ENCODE results near the gene PEX26.
"Not testable (repeated sequence)": the region's sequence is repeated elsewhere in the genome, so short reads cannot be mapped to it uniquely, and the experiment has no call there.

The PEX26 gene

DNA sequence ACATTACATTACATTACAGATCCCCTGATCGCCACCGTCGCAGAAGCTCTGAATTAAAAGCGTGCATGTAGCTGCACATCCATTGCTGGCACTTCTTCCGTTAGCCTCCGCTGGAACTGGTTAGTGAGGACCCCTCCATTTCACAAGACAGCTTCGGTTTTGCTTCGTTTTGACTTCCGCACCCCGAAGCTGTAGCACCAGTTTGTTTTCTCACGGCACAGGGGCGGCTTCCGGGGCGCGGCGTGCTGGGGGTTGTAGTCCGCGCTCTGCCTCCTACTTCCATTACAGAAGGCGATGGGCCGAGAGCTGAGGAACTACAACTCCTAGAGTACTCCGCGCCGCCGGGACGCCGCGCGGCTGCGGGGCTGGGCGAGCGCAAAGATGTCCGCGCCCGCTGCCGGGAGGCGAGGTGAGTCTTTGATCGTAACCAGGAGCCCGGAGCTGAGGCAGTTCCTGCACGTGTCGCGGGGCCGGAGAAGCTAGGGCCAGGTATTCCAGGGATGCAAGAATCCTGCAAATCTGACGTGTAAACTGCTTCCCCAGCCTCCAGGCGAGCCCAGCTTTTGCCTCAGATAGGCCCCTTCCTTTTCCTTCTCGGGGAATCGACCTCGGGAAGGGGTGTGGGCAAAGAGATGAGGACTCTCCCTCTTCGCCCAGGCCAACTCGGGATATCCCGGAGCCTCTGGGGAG lies at the start of gene PEX26:
TSS of gene PEX26 (plus strand) at position 352 of the 690 bp plus-strand sequence. CDS start 387 bp downstream, outside the sequence.
- peak; percentile 96 for DNase-seq

DNA sequence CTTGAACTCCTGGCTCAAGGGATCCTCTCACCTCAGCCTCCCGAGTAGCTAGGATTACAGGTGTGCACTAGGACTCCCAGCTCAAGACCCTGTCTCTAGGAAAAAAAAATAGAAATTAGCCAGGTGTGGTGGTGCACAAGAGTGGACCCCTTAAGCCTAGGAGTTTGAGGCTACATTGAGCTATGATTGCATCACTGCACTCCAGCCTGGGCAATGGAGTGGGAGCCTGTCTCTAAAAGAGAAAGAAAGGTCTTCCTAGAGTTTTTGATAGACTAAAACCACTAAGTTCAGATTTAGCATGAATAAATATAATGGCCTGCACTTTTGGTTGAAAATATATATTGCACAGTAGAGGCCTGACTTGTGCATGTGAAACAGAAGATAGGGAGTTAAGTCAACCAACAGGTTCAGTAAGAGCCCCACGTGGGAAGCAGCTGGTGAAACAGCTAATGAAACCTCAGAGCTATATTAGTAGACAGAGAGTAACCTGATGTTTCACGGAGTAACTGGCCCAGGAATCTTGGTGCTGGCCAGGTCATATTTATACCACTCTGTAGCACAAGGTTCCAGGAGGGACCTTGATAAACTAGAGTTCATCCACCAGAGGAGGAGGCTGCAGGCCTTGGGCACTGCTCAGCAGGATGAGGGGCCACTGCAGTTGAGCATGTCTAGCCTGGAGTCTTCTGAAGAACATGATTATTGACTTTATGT lies 48.8 kb upstream of the PEX26 start:
- DNase-seq = peak; percentile 67

DNA sequence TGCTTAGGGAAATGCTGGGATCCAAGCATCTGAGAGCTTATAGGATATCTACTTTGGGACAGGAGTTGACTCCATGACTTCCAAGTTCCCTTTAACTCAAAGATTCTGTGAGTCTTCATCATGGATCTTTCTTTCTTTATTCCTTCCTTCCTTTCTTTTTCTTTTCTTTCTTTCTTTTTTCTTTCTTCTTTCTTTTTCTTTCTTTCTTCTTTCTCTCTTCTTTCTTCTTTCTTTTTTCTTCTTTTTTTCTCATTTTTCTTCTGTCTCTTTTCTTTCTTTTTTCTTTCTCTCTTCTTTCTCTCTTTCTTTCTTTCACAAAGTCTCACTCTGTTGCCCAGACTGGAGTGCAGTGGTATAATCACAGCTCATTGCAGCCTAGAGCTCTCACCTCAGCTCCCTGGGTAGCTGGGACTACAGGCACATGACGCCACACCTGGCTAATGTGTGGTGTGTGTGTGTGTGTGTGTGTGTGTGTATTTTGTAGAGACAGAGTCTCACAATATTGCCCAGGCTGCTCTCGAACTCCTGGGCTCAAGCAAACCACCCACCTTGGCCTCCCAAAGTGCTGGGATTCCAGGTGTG lies 48.0 kb upstream of the PEX26 start:
- no peak for DNase-seq

DNA sequence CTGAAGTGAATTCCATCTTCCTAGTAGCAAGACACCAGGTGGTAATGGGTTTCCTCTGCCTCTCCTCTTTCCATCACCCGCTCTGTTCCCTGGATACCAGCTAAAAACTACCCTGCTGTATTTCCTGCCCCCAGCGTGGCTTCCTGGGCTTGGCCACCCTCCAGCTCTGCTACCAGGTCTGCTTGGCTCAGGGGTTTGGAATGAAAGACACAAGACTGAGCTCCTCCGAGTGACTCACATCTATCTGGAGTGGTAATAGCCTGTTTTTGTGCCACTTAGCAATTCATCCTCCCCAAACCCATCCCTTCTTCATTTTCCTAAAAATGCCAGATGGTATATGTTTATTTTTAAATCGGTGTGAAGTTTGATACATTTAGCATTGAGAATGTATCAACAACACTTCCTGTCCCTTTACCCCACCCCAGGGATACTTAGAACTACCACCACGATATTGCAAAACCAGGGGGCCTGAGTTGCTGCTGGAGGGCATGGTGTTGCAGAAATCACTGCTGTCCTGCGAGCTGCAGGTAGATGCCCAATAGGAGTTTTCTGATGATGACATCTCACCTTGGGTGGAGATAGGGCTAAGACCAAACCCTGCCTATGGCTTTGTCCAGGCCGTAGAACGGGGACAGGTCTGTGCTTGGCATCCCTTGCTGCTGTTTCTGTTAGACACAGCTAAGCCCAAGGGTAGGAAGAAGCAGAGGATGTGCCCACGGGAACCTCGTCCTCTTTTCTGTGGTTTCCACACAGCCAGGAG lies 45.9 kb upstream of the PEX26 start:
- DNase-seq = no peak

DNA sequence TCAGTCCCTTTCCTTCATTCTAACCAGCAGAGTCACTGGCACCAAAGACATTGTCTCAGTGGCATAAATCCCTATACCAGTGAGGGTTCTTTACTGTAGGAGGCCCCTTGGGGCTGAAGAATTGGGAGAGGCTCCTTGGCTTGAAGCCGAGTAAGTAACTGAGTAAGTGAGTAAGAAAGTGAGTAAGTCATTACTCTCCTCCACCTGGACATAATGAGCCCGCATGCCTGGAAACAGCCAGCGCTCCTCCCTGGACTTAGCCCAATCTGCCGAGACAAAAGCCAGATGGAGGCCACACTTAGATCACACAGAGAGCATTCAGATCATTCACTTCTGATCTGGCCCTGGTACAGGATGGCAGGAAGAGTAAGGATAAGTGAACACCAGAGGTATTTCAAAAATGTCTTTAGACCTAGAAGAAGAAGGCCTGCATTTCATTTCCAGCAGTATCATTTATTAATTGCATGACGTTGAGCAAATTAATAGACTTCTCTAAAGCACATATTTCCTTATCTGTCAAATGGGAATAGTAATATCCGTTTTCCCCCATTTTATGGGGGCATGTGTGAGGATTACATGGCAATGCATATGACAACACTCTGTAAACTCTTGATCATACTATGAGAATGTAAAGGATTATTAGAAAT lies 45.2 kb upstream of the PEX26 start:
- no peak for DNase-seq

DNA sequence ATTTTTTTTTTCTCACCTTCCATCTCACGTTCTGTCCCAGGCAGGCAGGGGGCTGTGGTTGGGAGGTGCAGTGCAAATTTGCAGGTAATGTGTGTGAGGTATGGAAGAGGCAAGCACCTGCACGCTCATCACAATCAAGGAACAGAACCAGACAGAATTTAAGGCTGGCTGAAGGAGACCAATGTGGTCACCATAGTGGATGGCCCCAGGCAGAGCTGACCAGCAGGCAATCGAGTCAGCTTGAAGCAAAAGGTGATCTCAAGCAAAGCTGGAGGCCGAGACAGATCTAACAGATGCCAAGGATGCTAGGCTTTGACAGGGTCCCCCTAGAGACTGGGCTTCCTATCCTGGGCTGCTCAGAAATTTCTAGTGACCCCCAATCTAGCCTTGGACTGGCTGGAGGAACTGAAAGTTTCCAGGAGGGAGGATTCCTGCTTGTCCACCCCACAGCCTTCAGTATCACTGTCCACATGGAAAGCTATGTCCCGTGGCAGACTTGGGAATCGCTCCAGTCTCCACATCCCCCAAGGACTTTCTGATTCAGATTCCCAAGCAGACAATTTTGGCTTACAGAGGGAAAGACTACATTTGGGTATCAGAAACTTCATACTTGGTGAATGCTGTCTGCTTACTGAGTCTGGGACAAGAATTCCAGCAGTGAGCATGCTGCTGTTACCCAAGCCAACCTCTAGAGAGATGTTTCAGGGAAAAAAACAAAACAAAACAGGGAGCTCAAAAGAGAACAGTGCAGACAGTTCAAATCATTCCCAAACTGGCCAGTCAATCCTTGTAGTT lies 44.4 kb upstream of the PEX26 start:
- no peak for DNase-seq

DNA sequence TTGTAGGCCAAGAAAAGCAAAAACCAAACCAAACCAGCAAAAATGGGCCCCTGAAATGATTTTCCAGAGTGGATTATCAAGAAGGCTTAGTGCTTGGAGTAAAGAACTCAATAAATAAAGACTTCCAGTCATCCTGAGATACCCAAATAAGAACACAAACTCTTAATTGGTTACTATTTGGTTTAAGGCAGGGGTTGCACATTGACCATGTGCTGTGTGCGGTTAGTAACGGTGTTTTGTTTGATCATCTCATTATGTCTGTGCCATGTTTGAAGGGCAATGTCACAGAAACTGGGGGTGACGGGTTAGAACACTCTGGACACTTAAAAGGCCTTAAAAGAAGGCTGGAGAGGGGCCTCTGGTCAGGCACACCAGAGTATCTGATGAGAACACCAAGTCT lies 43.7 kb upstream of the PEX26 start:
- no peak for DNase-seq

DNA sequence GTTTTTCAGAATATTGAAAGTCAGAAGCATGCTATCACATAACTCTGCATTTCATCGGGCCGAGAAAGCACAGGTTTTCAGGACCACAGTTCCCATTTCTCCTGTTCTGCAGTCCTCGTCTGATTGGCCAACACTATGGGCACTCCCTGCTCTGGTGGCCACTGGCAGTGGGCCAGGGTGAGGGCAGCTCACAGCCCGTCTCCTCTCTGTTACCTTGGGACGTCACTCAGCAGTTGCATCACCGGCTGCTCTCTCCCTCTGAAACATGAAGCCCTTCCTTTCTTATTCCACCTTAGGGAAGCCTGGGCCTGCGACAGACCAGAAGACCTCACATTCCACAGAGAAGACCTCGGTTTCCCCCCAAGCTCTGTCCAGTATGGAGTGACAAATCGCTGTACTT lies 42.0 kb upstream of the PEX26 start:
- no peak for DNase-seq

DNA sequence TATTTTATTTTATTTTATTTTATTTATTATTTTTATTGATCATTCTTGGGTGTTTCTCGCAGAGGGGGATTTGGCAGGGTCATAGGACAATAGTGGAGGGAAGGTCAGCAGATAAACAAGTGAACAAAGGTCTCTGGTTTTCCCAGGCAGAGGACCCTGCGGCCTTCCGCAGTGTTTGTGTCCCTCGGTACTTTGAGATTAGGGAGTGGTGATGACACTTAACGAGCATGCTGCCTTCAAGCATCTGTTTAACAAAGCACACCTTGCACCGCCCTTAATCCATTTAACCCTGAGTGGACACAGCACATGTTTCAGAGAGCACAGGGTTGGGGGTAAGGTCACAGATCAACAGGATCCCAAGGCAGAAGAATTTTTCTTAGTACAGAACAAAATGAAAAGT lies 36.9 kb upstream of the PEX26 start:
- not testable (repeated sequence) for DNase-seq

DNA sequence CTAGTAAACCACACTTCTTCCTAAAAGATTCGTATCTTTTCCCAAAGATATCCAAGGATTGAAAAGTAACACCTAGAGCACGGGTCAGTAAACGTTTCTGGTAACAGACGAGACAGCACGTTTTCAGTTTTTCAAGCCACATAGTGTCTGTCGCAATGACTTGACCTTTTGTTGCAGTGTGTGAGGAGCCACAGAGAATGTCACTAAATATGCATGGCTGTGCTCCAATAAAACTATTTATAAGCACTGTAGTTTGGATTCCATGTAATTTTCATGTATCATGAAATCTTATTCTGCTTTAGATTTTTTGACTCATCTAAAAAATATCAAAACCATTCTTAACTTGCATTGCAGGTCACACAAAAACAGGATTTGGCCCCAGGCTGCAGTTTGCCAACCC lies 35.1 kb upstream of the PEX26 start:
- DNase-seq = no peak

DNA sequence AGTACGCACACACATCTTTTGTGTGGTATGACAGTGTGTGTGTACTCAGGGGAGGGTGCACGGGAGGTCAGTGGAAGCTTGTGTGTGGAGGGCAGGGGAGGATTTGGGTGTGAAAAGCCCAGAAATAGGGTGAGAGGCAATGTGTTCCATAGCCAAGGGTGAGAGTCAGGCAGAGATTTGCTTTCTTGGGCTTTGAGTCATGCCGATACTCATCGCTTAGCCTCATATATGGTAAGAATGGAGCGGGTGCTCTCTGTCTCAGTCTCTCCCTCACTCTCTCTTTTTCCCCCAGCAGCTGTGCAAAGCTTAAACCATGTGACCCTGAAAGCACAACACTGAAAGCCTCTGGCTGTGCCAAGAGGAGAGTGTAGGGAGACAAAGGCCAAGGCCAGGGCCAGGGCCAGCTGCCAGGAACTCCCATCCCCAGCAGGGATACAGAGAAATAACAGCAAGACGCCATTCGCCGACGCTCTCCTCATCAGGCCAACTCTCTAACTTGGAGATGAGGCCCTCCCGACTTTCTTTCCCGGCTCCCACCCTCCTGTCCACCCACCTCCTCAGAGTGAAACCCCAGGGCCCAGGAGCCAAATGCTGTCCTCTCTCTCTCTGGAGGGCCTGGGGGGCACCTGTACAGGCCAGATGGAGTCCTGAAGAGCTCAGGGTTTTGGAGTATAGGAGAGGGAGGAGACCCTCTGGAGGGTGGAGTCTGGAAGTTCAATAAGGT lies 33.1 kb upstream of the PEX26 start:
- DNase-seq = peak; percentile 95

DNA sequence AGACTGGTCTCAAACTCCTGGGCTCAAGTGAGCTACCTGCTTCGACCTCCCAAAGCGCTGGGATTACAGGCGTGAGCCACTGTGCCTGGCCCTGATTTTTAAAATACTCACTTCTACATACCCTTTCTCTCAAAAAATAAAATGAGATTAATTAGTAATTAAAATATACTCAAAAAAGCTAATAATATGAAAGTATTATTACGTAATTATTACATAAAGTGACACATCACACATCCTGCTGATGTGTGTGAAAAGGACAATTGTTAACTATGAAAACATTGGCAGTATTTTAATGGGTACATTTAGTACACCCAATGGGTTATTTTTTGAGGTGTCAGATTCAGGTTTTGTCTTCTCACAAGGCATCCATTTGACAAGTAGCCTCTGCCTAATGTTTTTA lies 32.0 kb upstream of the PEX26 start:
- no peak for DNase-seq

DNA sequence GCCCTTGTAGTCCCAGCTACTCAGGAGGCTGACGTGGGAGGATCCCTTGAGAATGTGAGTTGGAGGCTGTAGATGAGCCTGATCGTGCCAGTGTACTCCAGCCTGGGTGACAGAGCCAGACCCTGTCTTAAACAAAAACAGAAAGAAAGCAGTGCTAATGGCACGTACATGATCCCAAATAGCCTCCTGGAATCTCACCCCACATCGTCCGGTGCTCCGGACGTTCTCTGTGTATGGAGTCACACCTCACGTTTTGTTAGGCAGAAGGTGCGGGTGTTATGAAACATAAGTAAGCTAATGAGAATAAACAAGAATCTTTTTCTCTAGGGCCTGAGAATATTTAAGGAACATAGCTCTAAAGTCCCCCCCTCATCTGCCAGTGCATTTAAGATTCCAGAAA lies 29.7 kb upstream of the PEX26 start:
- DNase-seq = no peak

DNA sequence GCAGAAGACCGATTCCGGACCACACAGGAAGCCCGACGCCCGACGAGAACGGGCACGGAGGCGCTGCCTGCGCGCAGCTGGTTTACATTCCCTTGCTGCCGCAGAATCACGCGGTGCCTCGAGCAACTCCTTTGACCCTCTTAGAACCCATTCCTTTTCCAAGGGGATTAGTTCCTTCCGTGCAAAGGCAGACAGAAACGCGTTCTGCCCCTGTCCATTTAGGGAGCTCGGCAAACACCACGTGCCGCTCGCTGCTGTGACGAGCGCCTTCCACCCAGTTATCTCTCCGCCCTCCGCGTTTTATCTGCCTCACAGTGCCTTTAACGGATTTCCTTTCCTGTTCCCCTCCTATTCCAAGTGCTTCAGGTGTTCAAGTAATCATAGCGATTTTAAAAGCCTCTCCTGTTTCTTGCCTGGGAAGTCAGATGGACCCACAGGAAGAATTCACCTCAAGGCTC lies 29.3 kb upstream of the PEX26 start:
- DNase-seq = no peak

DNA sequence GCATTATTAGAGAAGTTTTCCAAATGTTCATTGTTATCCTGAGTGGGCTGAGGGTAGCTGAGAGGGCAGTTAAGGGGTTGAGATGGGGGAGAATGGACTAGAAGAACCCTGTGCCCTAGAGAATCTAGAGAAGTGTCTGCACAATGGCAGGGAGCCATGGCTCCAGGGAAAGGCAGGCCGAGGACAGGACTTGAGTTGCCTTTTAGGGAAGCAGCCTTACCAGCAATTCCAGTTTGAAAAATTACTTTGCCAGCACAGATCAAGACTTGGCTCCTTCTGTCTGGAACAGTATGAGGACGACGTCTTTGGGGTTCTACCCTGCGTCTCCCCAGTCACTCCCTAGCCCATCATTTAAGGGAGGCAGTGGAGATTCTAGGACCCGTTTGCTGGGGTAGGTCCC lies 27.7 kb upstream of the PEX26 start:
- no peak for DNase-seq

DNA sequence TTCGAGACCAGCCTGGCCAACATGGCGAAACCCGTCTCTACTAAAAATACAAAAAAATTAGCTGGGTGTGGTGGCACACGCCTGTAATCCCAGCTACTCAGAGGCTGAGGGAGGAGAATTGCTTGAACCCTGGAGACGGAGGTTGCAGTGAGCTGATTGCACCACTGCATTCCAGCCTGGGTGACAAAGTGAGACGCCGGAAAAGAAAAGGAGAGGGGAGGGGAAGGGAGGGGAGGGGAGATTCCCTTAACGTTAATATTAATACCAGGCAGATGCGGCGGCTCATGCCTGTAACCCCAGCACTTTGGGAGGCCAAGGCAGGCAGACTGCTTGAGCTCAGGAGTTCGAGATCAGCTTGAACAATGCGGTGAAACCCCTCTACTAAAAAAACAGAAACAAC lies 26.7 kb upstream of the PEX26 start:
- not testable (repeated sequence) for DNase-seq

DNA sequence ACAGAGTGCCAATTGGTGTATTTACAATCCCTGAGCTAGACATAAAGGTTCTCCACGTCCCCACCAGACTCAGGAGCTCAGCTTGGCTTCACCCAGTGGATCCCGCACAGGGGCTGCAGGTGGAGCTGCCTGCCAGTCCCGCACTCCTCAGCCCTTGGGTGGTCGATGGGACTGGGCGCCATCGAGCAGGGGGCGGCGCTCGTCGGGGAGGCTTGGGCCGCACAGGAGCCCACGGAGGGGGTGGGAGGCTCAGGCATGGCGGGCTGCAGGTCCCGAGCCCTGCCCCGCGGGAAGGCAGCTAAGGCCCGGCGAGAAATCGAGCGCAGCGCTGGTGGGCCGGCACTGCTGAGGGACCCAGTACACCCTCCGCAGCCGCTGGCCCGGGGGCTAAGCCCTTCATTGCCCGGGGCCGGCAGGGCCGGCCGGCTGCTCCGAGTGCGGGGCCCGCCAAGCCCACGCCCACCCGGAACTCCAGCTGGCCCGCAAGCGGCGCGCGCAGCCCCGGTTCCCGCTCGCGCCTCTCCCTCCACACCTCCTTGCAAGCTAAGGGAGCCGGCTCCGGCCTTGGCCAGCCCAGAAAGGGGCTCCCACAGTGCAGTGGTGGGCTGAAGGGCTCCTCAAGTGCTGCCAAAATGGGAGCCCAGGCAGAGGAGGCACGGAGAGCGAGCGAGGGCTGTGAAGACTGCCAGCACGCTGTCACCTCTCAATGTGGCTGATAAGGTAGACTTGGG lies 24.4 kb upstream of the PEX26 start:
- DNase-seq = not testable (repeated sequence)

DNA sequence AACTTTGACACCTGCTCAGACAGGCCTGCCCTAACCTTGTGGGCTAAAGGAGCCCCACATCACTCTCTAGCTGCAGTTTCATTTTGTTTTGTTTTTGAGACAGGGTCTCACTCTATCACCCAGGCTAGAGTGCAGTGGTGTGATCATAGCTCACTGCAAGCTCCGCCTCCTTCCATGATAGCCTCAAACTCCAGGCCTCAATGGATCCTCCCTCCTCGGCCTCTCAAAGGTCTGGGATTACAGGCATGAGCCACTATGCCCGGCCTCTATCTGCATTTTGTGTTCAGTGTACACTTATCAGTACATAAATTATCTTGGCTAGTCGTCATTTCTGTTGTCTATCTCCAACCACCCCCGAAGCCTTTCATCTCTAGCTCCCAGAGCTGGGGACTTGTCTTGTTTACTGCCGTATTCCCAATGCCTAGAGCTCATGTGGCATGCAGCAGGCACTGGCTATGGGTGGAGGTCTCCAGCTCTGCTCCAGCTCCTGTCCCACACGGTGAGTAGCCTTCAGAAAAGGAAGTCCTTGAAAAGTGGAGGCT lies 22.1 kb upstream of the PEX26 start:
- no peak for DNase-seq

DNA sequence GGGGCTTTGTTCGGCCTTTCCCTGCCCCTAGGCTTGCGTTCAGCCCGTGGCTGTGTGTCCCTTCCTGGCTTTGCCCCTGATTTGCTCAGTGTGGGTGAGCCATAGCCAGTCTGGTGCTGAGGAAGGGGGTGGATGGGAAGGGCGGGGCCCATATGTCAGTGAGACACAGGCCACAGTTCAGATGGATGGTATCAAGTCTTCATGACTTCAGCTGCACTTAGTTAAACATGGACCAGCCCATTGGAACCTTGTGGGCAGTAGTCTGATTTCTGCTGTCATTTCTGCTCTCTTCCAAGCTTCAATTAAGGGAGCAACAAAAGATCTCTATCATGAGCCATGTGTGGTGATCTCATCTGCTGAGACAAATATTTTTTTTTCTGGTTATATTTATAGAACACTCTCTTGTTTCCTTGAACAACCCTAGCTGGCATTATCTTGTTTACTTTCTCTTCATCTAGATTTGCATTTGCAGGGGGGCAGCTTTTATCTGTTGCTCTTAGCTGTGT lies 21.6 kb upstream of the PEX26 start:
- DNase-seq = peak; percentile 81
